SK-MEL-5 (cell line): ENCODE results near the gene CLVS2. TPM values are rescaled to one million over a fixed set of nuclear protein-coding genes. Genes with fewer than 3 reads are reported as not detected.

Experiments used
- DNase-seq: peaks from one replicate; pipeline ENCODE4 v3.0.0-alpha.2; 2016; ENCODE audit warnings: low read depth, low spot score
- in situ Hi-C: cut with HindIII; loops from 2 replicates; pipeline ENCODE4 v1.10.0; 2016; ENCODE audit warnings: low sequenced_read_pairs, high pct_unique_total_duplicates, low pct_unique_long_range_greater_than_20kb
- polyA plus RNA-seq, 2 experiments: library from polyadenylated mRNA; depleted of rRNA; stranded (reverse); fragments of >200 nt; gene quantifications; 2 replicates each; pipeline ENCODE4 v1.2.3, GENCODE V29; 2015
- total RNA-seq: library from RNA; depleted of rRNA; stranded (reverse); fragments of >200 nt; shearing (Covaris generic); gene quantifications from 2 replicates; pipeline ENCODE4 v1.2.3, GENCODE V29; 2014; rRNA removed

CLVS2 gene, protein sequence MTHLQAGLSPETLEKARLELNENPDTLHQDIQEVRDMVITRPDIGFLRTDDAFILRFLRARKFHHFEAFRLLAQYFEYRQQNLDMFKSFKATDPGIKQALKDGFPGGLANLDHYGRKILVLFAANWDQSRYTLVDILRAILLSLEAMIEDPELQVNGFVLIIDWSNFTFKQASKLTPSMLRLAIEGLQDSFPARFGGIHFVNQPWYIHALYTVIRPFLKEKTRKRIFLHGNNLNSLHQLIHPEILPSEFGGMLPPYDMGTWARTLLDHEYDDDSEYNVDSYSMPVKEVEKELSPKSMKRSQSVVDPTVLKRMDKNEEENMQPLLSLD
- not detected in 2 replicates for total RNA-seq
- polyA plus RNA-seq (2015; cell fraction: cytosol; rRNA removed): not detected in 2 replicates
- not detected in 2 replicates for polyA plus RNA-seq (2015; cell fraction: nucleus; rRNA removed)

DNA sequence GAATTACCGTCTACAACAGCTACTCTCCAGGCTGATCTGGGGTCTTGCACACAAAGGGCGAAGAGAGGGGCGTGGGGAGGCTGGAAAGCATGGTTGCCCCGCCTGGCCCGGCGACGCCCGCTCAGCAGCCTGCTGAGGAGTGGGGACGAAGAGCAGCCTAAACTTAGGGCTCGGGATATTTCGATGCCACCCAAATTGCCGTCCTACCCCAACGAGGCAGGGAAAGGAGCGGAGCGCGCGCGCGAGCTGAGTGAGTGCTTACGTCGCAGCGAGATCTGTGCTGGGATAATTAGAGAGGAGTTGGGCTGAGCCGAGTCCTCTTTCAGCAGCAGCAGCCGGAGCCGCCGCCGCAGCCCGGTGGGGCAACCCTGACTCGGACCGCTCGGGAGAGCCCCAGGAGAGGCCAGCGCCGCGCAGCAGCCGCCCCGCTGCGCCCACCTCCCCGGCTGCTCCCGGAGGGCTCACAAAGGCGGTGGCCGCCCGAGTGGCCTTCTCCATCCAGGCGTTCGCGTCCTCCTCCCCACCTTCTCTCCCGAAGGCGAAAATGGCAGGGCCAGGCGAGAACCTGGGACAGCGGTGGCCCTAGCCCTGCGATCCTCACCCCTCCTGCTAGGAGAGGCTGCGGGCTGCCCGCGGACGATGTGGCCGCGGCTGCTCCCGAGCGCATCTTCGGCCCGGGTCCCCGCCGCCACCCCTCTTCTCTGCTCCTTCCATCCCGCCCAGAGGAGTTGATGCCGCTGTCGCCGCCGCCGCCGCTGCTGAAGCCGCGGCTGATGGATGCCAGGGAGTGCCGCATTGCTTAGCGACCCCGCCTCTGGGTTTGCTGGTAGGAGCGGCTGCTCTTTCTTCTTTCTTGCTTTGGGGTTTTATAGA lies at the start of gene CLVS2:
CLVS2 (plus strand) TSS at position 315 of the 873 bp plus-strand sequence. CDS start 1,543 bp downstream, outside the sequence.
- DNase-seq: peak; percentile 2
- in situ Hi-C loops: no loop called here

DNA sequence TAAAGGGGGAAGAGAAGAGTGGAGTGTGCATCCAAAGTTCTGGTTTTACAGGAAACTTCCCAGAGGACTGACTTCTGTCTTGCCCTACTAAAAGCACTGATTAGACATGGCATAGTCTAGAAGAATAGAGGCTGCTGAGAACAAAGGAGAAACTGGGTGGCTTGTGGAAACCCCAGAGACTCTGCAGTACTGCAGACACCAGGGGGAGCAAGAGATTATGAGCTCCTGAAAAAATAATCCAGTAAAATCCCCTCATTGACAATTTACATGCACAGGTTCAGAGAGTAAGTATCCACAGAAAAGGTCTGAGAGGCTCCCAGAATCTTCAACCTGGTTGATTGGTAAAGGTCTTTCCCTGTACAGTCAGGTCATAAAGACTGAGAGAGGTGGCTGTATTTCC lies 48.7 kb upstream of the CLVS2 start:
- peak; percentile 41 for DNase-seq
- in situ Hi-C loops: no loop called here

DNA sequence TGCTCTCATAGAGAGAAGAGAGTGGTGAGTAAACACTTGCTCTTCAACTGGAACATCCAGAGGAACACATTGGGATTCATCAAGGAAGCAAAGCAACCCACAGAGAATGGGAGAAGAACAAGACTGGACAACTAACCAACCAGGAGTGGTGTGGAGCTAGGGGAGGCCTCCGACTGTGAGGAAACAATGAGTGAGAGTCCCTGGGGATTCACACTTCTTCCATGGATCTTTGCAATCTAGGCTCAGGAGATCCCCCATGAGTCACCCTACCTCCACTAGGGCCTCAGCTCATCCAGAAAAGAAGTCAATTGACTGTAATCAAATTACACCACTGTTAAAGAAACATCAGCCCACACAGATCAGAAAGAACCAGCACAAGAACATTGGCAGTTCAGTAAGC lies 42.3 kb upstream of the CLVS2 start:
- in situ Hi-C loops: no loop called here
- no peak for DNase-seq

DNA sequence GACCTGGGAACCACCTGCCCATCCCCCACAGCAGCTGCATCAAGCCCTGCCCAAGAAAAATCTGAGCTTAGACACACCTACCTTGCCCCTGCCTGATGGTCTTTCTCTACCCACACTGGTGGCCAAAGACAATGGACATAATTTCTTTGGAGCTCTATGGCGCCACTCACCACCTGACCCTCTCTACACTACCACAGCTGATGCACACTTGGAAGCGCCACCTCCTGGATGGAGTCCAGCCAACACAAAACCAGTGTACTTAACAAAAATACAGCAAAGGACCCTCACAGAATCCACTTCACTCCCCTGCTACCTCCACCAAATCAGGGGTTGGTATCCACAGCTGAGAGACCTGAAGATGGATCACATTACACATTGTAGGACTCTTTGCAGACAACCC lies 39.7 kb upstream of the CLVS2 start:
- no peak for DNase-seq
- in situ Hi-C loops: no loop called here

DNA sequence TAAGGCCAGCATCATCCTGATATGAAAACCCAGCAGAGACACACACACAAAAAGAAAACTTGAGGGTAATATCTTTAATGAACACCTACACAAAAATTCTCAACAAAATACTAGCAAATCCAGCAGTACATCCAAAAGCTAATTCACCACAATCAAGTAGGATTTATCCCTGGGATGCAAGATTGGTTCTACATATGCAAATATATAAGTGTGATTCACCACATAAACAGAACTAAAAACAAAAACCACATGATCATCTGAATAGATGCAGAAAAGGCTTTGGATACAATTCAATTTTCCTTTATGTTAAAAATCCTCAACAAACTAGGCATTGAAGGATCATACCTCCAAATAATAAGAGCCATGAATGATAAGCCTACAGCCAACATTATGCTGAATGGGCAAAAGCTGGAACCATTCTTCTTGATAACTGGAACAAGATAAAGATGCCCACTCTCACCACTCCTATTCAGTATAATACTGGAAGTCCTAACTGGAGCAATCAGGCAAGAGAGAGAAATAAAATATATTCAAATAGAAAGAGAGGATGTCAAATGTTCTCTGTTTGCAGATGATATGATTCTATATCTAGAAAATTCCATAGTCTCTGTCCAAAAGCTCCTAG lies 33.9 kb upstream of the CLVS2 start:
- in situ Hi-C loops: no loop called here
- DNase-seq: no peak

DNA sequence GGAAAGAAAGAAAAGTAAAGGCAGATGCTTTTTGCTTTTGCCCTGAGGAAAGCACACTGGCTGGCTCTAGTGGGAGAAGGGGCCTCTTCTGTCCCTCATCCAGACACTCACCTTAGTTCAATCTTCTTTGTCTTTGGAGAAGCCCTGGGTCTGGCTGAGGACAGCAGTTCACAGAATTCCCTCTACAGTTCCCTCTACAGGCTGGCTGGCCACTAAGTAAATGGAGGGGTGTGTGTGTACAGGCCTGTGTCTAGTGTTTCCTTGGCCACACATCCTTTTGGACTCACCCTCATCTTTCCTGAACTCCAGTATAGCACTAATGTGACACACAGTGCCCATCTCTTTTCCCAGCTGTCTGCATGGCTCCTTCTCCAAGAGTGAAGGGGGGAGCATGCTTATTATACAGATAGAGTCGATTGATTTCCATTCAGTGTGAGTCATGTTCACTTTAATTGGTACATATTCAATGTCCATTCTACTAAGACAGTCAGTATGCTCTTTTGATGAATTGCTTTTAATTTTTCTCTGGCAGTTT lies 26.0 kb upstream of the CLVS2 start:
- in situ Hi-C loops: no loop called here
- DNase-seq: peak; percentile 26

DNA sequence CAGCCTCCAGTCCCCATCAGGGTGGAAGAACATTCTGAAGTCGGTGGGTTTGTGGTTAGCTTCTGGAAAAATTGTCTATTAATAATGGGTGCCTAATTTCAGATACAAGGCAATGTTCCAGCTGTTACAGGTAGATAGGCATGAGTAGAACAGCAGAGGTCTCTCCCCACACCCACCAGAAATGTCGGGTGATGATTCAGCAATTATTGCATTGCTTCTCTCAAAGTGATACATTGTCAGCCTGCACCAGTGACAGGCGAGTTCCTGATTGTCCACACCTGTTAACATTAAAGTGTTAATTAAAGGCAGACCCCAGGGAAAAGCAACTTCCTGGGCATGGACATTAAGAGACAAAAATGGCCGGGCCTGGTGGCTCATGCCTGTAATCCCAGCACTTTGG lies 18.9 kb upstream of the CLVS2 start:
- in situ Hi-C loops: no loop called here
- DNase-seq: no peak

DNA sequence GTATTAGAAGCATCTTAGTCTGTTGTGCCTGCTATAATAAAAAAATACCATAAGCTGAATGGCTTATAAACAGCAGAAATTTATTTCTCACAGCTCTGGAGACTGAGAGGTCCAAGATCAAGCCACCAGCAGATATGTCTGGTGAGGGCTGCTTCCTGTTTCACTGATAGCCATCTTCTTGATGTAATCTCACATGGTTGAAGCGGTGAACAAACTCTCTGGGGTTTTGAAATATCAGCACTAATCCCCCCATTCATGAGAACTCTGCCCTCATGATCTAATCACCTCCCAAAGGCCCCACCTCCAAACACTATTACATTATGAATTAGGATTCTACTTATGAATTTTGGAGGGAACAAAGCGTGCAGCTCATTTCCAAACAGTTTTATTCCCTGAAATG lies 11.6 kb upstream of the CLVS2 start:
- in situ Hi-C loops: no loop called here

DNA sequence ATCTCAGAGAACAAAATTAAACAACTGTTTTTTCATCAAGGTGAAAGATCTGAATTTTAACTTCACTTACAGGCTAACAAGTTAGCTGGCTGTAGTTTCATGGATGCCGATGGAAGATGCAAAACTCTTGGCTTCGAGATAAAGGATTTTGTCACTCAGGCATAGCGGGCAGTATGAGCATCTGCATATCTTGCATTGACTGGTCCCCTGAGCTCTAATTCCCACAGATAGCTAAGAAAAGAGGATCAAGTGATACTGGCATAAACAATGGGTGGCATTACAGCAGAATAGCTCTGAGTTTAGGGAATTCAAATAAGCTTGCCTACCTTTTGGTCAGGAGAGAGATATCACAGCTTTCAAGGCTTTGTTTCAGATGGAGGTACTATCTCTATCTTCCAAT lies 1.8 kb upstream of the CLVS2 start:
- DNase-seq: no peak
- in situ Hi-C loops: no loop called here

More for the DNA sequence above, 11.6 kb upstream of the CLVS2 start:
- DNase-seq: no peak

DNA sequence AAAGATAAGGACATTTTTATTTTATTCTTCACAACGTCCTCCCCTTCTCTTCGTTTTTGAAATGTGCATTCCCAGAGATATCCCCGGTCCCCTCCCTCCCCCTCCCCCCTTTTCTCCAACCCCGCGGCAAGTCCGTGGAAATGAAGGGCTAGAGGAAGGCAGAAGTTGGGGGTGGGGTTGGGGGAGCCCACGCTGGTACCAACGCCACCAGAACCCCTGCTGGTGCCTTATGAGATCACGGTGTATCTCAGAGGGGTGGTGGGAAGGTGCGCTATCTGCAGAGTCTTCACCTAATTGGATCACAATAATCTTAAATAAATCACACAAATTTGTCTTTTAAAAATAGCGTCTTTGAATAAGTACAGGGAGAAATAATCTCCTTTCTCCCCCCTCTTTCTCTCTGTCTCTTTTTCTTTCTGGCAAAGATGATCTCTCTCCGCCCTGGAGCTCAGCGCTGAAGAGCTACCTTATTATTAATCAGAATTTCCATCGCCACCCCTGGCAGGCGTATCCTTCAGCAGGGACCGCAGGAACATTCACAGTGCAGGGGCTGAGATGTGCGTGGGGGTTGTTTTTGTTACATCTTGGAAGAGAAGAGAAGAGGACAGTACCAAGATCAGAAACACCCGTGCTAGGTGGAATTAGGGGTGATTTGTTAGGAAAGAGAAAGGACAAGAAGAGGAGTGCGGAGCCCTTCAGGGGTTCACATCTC lies 915 bp downstream of the CLVS2 start:
- in situ Hi-C loops: no loop called here
- no peak for DNase-seq

DNA sequence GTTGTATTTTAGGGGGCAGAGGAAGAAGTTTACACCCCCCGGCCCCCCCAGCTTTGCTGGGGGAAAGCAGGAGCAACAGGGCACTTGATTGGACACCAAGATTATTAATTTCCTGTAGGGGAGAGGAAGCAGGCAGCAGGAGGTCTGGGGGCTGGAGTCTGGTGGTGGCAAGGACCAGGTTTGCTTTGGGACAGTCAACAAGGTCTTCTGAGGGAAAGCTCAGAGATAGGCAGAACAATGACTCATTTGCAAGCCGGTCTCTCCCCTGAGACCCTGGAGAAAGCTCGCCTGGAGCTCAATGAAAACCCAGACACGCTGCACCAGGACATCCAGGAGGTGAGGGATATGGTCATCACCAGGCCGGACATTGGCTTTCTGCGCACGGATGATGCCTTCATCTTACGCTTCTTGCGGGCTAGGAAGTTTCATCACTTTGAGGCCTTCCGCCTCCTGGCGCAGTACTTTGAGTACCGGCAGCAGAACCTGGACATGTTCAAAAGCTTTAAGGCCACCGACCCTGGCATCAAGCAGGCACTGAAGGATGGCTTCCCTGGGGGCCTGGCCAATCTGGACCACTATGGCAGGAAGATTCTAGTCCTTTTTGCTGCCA lies 1.6 kb downstream of the CLVS2 start:
- DNase-seq: no peak
- in situ Hi-C loops: no loop called here

DNA sequence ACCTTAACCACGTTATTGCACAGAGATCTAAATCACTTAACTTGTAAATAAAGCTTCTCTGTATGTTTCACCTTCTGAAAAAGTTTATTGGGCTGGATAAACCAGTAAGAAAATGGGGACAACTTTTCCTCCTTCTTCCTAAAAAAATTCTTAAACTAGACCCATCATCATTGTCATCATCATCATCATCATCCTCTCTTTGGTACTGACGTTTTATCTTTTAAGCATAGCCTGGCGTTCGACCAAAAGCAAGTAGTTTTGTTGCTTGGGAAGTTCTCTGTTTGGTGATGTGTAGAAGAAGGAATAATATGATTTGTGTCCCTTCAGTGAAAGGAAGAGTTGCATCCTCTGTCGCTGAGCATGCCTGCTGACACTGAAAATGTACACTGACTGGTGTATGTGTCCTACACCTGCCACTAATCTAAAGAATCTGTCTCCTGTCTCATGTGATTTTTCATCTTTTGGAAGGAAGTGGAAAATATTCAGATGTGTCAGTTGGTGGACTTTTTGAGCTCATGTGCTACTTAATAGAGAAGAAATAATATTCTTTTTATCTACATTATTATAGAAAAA lies 2.5 kb downstream of the CLVS2 start:
- in situ Hi-C loops: no loop called here
- no peak for DNase-seq

DNA sequence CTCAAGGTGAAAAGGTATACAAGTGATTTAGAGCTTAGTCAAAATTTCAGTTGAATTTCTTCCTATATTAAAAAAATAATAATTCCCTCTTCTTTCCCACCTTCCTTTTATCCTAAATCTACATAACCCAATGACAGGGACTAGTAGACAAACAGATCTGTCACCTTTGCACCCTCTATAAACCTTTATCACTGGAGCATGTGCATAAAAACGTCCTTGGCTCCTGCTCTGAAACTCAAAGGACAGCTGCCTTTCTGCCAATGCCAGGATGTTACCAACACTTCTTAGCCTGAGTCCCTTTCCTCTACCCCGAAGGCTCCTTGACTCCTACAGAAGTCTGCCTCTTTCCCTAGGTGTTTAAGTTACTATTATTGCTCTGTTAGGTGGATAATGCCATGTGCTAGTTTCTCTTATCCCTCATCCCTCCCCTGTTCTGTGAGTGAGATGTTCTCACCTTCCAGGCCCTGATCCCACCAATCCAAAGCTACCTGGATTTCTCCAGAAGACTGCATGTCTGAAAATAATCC lies 4.3 kb downstream of the CLVS2 start:
- no peak for DNase-seq
- in situ Hi-C loops: no loop called here

DNA sequence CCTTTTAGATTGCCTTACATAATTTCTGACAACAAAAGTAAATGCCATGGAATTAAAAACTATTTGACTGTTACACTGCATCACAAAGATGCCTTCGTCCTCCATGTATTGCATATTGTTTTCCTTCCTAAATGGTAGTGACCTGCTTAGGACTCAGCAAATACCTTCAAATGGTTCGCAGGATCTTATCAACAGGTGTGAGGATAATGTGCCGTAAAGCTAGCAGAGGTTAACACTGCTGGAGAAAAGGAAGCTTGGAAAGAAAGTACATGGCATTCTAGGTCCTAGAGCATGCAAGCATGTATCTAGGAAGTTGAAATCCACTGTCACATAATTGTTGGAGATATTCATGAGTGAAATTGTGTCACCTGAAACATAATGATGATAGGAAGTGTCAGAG lies 5.5 kb downstream of the CLVS2 start:
- in situ Hi-C loops: no loop called here
- no peak for DNase-seq

DNA sequence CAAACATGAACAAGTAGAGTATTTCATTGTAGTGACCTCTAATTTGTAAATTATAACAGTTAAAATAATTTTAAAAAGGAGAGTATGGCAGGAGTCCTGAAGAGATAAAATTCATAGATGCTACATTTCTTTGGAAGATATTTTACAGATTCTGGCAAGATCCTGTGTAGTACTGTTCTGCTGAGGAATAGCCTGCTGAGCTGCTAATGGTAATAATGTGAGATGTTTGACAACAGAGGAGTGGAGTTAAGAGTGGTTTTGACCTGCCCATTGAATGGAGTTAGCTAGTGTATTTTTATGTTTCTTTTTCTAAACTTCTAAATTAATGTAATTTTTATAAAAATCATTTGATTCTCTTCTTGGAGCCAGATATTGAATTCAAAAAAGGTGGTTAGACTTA lies 11.8 kb downstream of the CLVS2 start:
- in situ Hi-C loops: no loop called here
- no peak for DNase-seq

DNA sequence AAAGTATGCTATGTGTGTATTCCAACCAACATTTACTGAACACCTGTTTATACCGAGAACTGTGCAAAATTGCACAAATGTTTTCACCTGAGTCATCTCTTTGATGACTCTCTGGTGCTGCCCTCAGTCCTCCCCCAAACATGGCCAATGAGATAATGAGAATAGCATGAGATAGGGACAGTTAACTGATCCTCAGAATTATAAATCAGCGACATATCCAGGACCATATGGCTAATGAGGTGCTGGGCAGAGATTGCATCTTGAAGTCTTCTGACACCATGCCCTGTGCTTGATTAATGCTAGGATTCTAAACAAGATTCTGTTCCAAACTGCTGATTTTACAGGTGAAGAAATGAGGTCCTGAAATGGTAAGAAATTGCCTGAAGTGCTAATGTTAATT lies 13.0 kb downstream of the CLVS2 start:
- DNase-seq: no peak
- in situ Hi-C loops: no loop called here

DNA sequence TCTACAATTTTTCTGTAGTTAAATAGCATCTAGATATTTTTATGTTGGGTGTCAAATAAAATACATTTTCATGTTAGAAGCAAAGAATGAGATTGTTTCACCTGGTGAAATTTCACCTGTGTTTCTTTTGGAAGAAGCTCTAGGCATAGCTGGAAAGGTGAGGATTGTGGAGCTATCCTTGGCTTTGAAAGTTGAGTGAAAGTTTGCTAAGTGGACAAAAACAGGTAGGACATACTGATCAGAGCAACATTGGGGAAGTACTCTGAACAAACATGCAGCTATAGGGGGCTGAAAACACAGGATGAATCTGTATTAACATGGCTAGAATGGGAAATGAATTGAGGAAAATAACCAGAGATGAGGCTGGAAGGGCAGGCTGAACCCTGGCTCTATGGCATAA lies 18.8 kb downstream of the CLVS2 start:
- in situ Hi-C loops: no loop called here
- DNase-seq: no peak
